K562 (cell line): ENCODE measurements around the gene RAB26. TPM values are rescaled to one million over a fixed set of nuclear protein-coding genes. Genes with fewer than 3 reads are reported as not detected.

ENCODE experiments used
- ATAC-seq: fragments of 200-7000 bp; cut with Tn5 transposase; 3 replicates; pipeline ENCODE4 v1.9.1; 2020; ENCODE audit warnings: moderate library complexity
- BruUV-seq: library from RNA; stranded (reverse); fragments of 400-500 nt; replicated peaks from 2 replicates; lab custom pipeline; 2021; lab: Mats Ljungman, UMichigan
- CTCF ChIA-PET: fragments of 300-600 bp; formaldehyde crosslinking; extraction: SDS; loops from one replicate; lab custom pipeline; 2021; ENCODE audit warnings: low intra/inter-chr PET ratio; lab: Yijun Ruan, JAX
- POLR2A ChIA-PET: fragments of 300-600, 350-650 bp; sonication (Branson Sonifier 250); formaldehyde crosslinking; extraction: SDS; loops from one replicate; lab custom pipeline; 2021; ENCODE audit warnings: antibody characterized with exemption, inconsistent platforms; lab: Yijun Ruan, JAX
- DNase-seq, 4 experiments: peaks; one replicate each; pipeline versions ENCODE4 v3.0.0 to v3.0.0-alpha.2; 2011 to 2018; ENCODE audit warnings: low spot score in 3 of 4, mixed read lengths in 3 of 4; ENCODE audit errors: extremely low read depth in 1 of 4
- FAIRE-seq: peaks from 2 replicates; lab custom pipeline; 2011; peaks lifted over from hg19 to GRCh38; lab: Jason Lieb, UNC
- H2AFZ ChIP-seq: 2 replicates; pipeline ENCODE4 v1.6.0; 2011; ENCODE audit warnings: low read depth, low read length, control low read depth, inconsistent platforms
- H3K27ac ChIP-seq: fragments of 200-600 bp; 3 replicates; pipeline ENCODE4 v1.8.0; 2011; ENCODE audit warnings: low read depth, mild to moderate bottlenecking, control low read depth, inconsistent platforms, low read length, moderate library complexity, mixed read lengths; ENCODE audit errors: extremely low read depth
- H3K27me3 ChIP-seq, 2 experiments: fragments of 300-600 bp in 1 of 2; 2 replicates in 1 of 2; 3 replicates in 1 of 2; pipeline versions ENCODE4 v1.6.0 to v1.8.0; 2011; ENCODE audit warnings: inconsistent platforms in 2 of 2, low read length in 2 of 2, mild to moderate bottlenecking in 1 of 2, mixed read lengths in 1 of 2, moderate library complexity in 1 of 2; ENCODE audit not compliant: control insufficient read depth in 2 of 2, insufficient read depth in 2 of 2
- H3K36me3 ChIP-seq: fragments of 300-600 bp; 3 replicates; pipeline ENCODE4 v1.8.0; 2011; ENCODE audit warnings: mild to moderate bottlenecking, low read length, inconsistent platforms; ENCODE audit not compliant: control insufficient read depth, insufficient read depth
- H3K4me1 ChIP-seq, 2 experiments: fragments of 200-600 bp in 1 of 2; replicated peaks in 1 of 2; 2 replicates in 1 of 2; 3 replicates in 1 of 2; pipeline versions ENCODE4 v1.5.1 to v1.8.0; 2011; ENCODE audit warnings: inconsistent platforms in 2 of 2, low read length in 2 of 2, mild to moderate bottlenecking in 1 of 2, mixed read lengths in 1 of 2, moderate library complexity in 1 of 2; ENCODE audit not compliant: control insufficient read depth in 2 of 2, insufficient read depth in 2 of 2
- H3K4me2 ChIP-seq: 2 replicates; pipeline ENCODE4 v1.6.1; 2011; ENCODE audit warnings: low read length, control low read depth, inconsistent platforms, mixed read lengths; ENCODE audit not compliant: insufficient read depth
- H3K4me3 ChIP-seq: fragments of 200-600 bp; sonication (generic), shearing (Covaris generic); 2 replicates; pipeline ENCODE4 v1.5.1; 2016; ENCODE audit warnings: control low read depth, inconsistent platforms
- H3K79me2 ChIP-seq: fragments of 200-600 bp; 3 replicates; pipeline ENCODE4 v1.8.0; 2011; ENCODE audit warnings: low read length, inconsistent platforms; ENCODE audit not compliant: control insufficient read depth, insufficient read depth
- H3K9ac ChIP-seq, 2 experiments: 2 replicates each; pipeline versions ENCODE4 v1.6.0 to v1.6.1; 2011; ENCODE audit warnings: low read depth in 2 of 2, low read length in 2 of 2, control low read depth in 1 of 2, inconsistent platforms in 1 of 2, mild to moderate bottlenecking in 1 of 2, mixed read lengths in 1 of 2; ENCODE audit not compliant: insufficient read depth in 1 of 2
- H3K9me1 ChIP-seq: one replicate; pipeline ENCODE4 v1.6.0; 2011; ENCODE audit warnings: inconsistent platforms, mild to moderate bottlenecking, low read length, moderate library complexity; ENCODE audit not compliant: control insufficient read depth, insufficient read depth
- H3K9me3 ChIP-seq: replicated peaks from 2 replicates; pipeline ENCODE4 v1.5.1; 2011; ENCODE audit warnings: low read depth, low read length, inconsistent platforms; ENCODE audit not compliant: control insufficient read depth, insufficient read depth
- H4K20me1 ChIP-seq: replicated peaks from 2 replicates; pipeline ENCODE4 v1.6.1; 2011; ENCODE audit warnings: low read length, inconsistent platforms, mixed read lengths; ENCODE audit not compliant: control insufficient read depth, insufficient read depth
- BRCA1 ChIP-seq, 2 experiments: fragments of 450-650 bp in 1 of 2; sonication (generic) in 1 of 2; formaldehyde crosslinking in 1 of 2; IDR thresholded peaks; 2 replicates each; pipeline versions ENCODE4 v1.5.0 to v1.6.1; 2017 to 2020; ENCODE audit warnings: mild to moderate bottlenecking in 1 of 2, missing genetic modification reagents in 1 of 2
- FIP1L1 ChIP-seq: fragments of 200-400 bp; formaldehyde crosslinking; IDR thresholded peaks from 2 replicates; pipeline ENCODE4 v1.6.1; 2018; ENCODE audit warnings: mild to moderate bottlenecking, low read depth, low read length; ENCODE audit not compliant: poor library complexity, severe bottlenecking
- HDAC3 ChIP-seq: fragments of 450-650 bp; IDR thresholded peaks from 2 replicates; pipeline ENCODE4 v1.6.1; 2018; ENCODE audit warnings: borderline replicate concordance, mild to moderate bottlenecking, moderate library complexity; ENCODE audit not compliant: partially characterized antibody
- MAZ ChIP-seq, 2 experiments: fragments of 450-650 bp in 1 of 2; sonication (generic) in 1 of 2; formaldehyde crosslinking; IDR thresholded peaks in 1 of 2; conservative IDR thresholded peaks in 1 of 2; 2 replicates each; pipeline versions ENCODE4 v1.4.0 to v1.5.0; 2020; ENCODE audit warnings: mild to moderate bottlenecking in 1 of 2, missing genetic modification reagents in 1 of 2
- MXI1 ChIP-seq: IDR thresholded peaks from 2 replicates; pipeline ENCODE4 v1.6.1; 2011; ENCODE audit warnings: low read depth, mild to moderate bottlenecking, improper control_type of control experiment, low read length
- NRF1 ChIP-seq, 2 experiments: fragments of 450-650 bp; IDR thresholded peaks in 1 of 2; conservative IDR thresholded peaks in 1 of 2; 2 replicates each; pipeline ENCODE4 v1.6.1; 2014; ENCODE audit warnings: mild to moderate bottlenecking in 2 of 2
- PCBP1 ChIP-seq: fragments of 200-400 bp; formaldehyde crosslinking; IDR thresholded peaks from 2 replicates; pipeline ENCODE4 v1.6.1; 2018; ENCODE audit warnings: mild to moderate bottlenecking, low read depth, low read length; ENCODE audit not compliant: poor library complexity, severe bottlenecking
- RBFOX2 ChIP-seq: fragments of 200-400 bp; formaldehyde crosslinking; IDR thresholded peaks from 2 replicates; pipeline ENCODE4 v1.6.1; 2017; ENCODE audit warnings: low read depth, mild to moderate bottlenecking, low read length, moderate library complexity
- WGBS: fragments of 100-300 bp; shearing (Covaris generic); methylation state at CpG from one replicate; pipeline ENCODE4 v1.1.6; 2016; ENCODE audit warnings: low coverage, mixed read lengths; ENCODE audit not compliant: insufficient coverage; ENCODE audit errors: missing lambda C conversion rate; 5-methylcytosine and 5-hydroxymethylcytosine counted together
- in situ Hi-C: fragments of 300-500 bp; cut with MboI; formaldehyde crosslinking; loops from 4 replicates; pipeline ENCODE4 v1.15.0; 2018; ENCODE audit warnings: inconsistent platforms, mixed read lengths
- intact Hi-C: fragments of 100-400 bp; cut with micrococcal nuclease; formaldehyde crosslinking; loops from 2 replicates; pipeline ENCODE4 v1.14.2; 2022
- polyA plus RNA-seq, 8 experiments: library from polyadenylated mRNA; depleted of rRNA in 4 of 8; stranded (reverse) in 5 of 8; unstranded in 3 of 8; fragments of >200 nt; fragmentation: Nextera tagmentation in 2 of 8; fragmentation: Illumina TruSeq in 1 of 8; extraction: Ambion mirVana in 2 of 8; extraction: Trizol in 1 of 8; gene quantifications; 2 replicates each; pipeline versions ENCODE4 v1.2.1 to v1.2.3, GENCODE V29; 2011 to 2014; ENCODE audit warnings: inconsistent platforms in 1 of 8, missing spikeins in 1 of 8
- total RNA-seq, 7 experiments: library from RNA; depleted of rRNA in 6 of 7; stranded (reverse); fragments of >200 nt in 6 of 7; fragmentation: Illumina TruSeq in 2 of 7; extraction: Trizol in 2 of 7; gene quantifications; 2 replicates each; pipeline versions ENCODE4 v1.2.1 to v1.2.3, GENCODE V29; 2011 to 2021; ENCODE audit warnings: low replicate concordance in 1 of 7
- TF ChIP-seq, protein P1 (sequence below), 3 experiments: fragments of 200-800 bp in 1 of 3; sonication (Bioruptor generic) in 1 of 3; sonication (generic) in 1 of 3; formaldehyde crosslinking in 1 of 3; IDR thresholded peaks; 2 replicates each; pipeline versions ENCODE4 v1.6.1 to v1.8.0; 2016 to 2022; ENCODE audit warnings: mild to moderate bottlenecking in 2 of 3, missing compliant biosample characterization in 2 of 3, missing genetic modification characterization in 2 of 3, missing genetic modification reagents in 1 of 3
- TF ChIP-seq, protein P2 (sequence below): sonication (generic); formaldehyde crosslinking; IDR thresholded peaks from 2 replicates; pipeline ENCODE4 v1.8.0; 2022; ENCODE audit warnings: mild to moderate bottlenecking, missing genetic modification reagents

Gene RAB26
- total and polyA plus RNA-seq, 9 of the 15 experiments (the other 6 are each of a cell fraction or from before 2014, with no cell fraction given), result 0.25 to 6.1 (median 2.1) TPM

DNA sequence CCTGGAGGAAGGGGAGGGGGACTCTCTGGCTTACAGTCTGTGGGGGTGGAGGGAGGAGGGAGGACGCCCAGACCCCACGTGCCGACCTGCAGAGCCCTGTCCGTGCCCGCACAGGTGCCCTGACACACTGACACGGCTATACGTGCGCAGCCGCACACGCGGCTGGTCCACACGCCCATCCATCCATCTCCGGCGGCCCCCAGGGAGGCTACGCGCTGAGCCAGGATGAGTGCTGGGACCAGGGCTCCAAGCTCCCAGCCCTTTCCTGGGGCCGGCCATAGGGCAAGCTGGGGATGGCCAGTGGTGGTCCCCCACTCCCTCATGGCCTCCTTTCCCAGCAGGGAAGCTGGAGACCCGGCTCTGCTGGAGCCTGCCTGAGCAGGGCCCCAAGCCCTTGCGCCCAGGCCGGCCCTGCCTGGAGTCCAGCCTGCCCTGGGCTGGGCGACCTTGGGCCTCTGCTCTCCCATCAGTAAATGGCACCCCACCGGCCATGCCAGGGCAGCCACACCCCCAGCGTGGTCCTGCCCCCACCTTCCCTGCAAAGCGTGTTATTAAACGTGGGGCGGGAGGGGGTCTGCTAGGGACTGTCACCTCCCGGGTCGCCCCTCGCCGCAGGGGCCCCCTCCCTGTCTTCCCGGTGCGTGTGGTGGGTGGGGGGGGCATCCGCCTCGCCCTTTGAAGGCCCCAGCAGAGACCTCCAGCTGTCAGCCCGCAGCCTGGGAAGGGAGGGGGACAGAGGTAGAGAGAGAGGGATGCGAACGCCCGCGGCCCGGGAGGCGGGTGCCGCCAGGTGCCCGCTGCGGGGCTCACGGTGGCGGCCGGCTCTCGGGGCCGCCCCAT lies 47.1 kb downstream of the RAB26 start:
- intact Hi-C loops, result loop anchor here (5.0 kb wide), 2 partner anchors 57 to 302 kb away; partner anchors contain the start of gene ECI1

More for the DNA sequence above, 47.1 kb downstream of the RAB26 start:
- Histone ChIP-seq H3K27ac (no peak overlapping the region), H3K4me2 (peak overlapping the region; percentile 40; the same call in 1 of the 2 replicates), H2AFZ (no peak overlapping the region), H3K9me3 (no peaks in the 10 kb centered on the region), H3K9ac (peak overlapping the region in 1 of 2 experiments; percentile 90; a peak in 2 of 4 replicates), H3K9me1 (no peaks in the 10 kb centered on the region), H4K20me1 (0 out of 2 replicates have a peak, but pooled peaks cover 6% of the 10 kb centered on the region), H3K4me3 (peak overlapping the region; percentile 43), H3K4me1 (peaks cover 3 to 60% of the 10 kb centered on the region in 2 experiments; a peak in 4 of 5 replicates), H3K36me3 (no peaks in the 10 kb centered on the region), H3K27me3 (peaks cover 0 to 5% of the 10 kb centered on the region in 2 experiments; a peak in 2 of 5 replicates), H3K79me2 (no peaks in the 10 kb centered on the region)
- ChIA-PET CTCF (interaction anchor here (1.0 to 2.8 kb wide), 4 partner anchors 56 to 731 kb away, joined by 3 to 18 read pairs (median 4); partner anchors contain the start of gene ECI1), POLR2A (interaction anchor here (0.6 to 2.5 kb wide), 11 partner anchors 9 to 230 kb away, joined by 3 to 17 read pairs (median 4); partner anchors contain the start of genes ECI1, MLST8 and TRAF7)
- DNase-seq (no peak), ATAC-seq (peak; percentile 22), FAIRE-seq (no peak)
- in situ Hi-C loops, result no loop called here
- no TSS peak for BruUV-seq
- peak in 1 of 2 experiments; percentile 36; a peak in 1 of 4 replicates for TF ChIP-seq NRF1 (conservative IDR thresholded peaks at IDR 0.05 in 1 of 2, IDR thresholded peaks at IDR 0.05 in 1 of 2)
- TF ChIP-seq, protein P1, sequence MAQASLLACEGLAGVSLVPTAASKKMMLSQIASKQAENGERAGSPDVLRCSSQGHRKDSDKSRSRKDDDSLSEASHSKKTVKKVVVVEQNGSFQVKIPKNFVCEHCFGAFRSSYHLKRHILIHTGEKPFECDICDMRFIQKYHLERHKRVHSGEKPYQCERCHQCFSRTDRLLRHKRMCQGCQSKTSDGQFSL (CRISPR knock-in tag; IDR thresholded peaks at IDR 0.05), result 0 out of 2 replicates have a peak, but pooled peaks have one; percentile 22
- TF ChIP-seq, protein P1 (tag; IDR thresholded peaks at IDR 0.05), result peak in 1 of 2 experiments; percentile 14; a peak in 1 of 4 replicates
- TF ChIP-seq, protein P2, sequence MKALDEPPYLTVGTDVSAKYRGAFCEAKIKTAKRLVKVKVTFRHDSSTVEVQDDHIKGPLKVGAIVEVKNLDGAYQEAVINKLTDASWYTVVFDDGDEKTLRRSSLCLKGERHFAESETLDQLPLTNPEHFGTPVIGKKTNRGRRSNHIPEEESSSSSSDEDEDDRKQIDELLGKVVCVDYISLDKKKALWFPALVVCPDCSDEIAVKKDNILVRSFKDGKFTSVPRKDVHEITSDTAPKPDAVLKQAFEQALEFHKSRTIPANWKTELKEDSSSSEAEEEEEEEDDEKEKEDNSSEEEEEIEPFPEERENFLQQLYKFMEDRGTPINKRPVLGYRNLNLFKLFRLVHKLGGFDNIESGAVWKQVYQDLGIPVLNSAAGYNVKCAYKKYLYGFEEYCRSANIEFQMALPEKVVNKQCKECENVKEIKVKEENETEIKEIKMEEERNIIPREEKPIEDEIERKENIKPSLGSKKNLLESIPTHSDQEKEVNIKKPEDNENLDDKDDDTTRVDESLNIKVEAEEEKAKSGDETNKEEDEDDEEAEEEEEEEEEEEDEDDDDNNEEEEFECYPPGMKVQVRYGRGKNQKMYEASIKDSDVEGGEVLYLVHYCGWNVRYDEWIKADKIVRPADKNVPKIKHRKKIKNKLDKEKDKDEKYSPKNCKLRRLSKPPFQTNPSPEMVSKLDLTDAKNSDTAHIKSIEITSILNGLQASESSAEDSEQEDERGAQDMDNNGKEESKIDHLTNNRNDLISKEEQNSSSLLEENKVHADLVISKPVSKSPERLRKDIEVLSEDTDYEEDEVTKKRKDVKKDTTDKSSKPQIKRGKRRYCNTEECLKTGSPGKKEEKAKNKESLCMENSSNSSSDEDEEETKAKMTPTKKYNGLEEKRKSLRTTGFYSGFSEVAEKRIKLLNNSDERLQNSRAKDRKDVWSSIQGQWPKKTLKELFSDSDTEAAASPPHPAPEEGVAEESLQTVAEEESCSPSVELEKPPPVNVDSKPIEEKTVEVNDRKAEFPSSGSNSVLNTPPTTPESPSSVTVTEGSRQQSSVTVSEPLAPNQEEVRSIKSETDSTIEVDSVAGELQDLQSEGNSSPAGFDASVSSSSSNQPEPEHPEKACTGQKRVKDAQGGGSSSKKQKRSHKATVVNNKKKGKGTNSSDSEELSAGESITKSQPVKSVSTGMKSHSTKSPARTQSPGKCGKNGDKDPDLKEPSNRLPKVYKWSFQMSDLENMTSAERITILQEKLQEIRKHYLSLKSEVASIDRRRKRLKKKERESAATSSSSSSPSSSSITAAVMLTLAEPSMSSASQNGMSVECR (CRISPR knock-in tag), result 0 out of 2 replicates have a peak, but pooled peaks have one; percentile 29
- TF ChIP-seq PCBP1, result peak; percentile 65
- TF ChIP-seq RBFOX2, result peak; percentile 31; the same call in 1 of the 2 replicates
- TF ChIP-seq HDAC3, result no peak
- no peak for TF ChIP-seq BRCA1 (IDR thresholded peaks at IDR 0.05)
- peak; percentile 82; the same call in 1 of the 2 replicates for TF ChIP-seq BRCA1 (CRISPR knock-in tag; IDR thresholded peaks at IDR 0.05)
- TF ChIP-seq FIP1L1, result peak; percentile 13
- 0 out of 4 replicates have a peak, but pooled peaks of 1 of the 2 experiments have one; percentile 14 for TF ChIP-seq MAZ (CRISPR knock-in tag; conservative IDR thresholded peaks at IDR 0.05 in 1 of 2, IDR thresholded peaks at IDR 0.05 in 1 of 2)
- TF ChIP-seq MXI1, result no peak
- WGBS, result 13% methylated on average over 42 of the region's 49 CpGs
